H1 (cell line): ENCODE results near the gene SH3RF3. TPM values are rescaled to one million over a fixed set of nuclear protein-coding genes. Genes with fewer than 3 reads are reported as not detected.

Experiments used
- CTCF ChIA-PET: fragments of 300-600 bp; sonication (Branson Sonifier 250); formaldehyde crosslinking; loops from one replicate; lab custom pipeline; 2021; ENCODE audit not compliant: partially characterized antibody; lab: Charles Lee
- POLR2A ChIA-PET: fragments of 300-600 bp; sonication (Branson Sonifier 250); formaldehyde crosslinking; loops from one replicate; lab custom pipeline; 2021; ENCODE audit warnings: inconsistent platforms; ENCODE audit not compliant: partially characterized antibody; lab: Charles Lee
- DNase-seq, 2 experiments: peaks; one replicate each; pipeline versions ENCODE4 v3.0.0 to v3.0.0-alpha.2; 2010 to 2022; ENCODE audit warnings: low spot score in 2 of 2, low read depth in 1 of 2, mixed read lengths in 1 of 2
- FAIRE-seq: peaks from 2 replicates; lab custom pipeline; 2011; peaks lifted over from hg19 to GRCh38; lab: Jason Lieb, UNC
- H2AFZ ChIP-seq: 2 replicates; pipeline ENCODE4 v1.8.1; 2012; ENCODE audit warnings: low read length, inconsistent platforms
- H2AK5ac ChIP-seq: 2 replicates; pipeline ENCODE4 v1.6.1; 2013; ENCODE audit warnings: low read depth, low read length
- H2BK120ac ChIP-seq: replicated peaks from 2 replicates; pipeline ENCODE3; 2013; ENCODE audit warnings: low read depth, low read length, inconsistent platforms
- H2BK12ac ChIP-seq: 2 replicates; pipeline ENCODE4 v1.6.1; 2013; ENCODE audit warnings: low read depth, low read length
- H2BK15ac ChIP-seq: 2 replicates; pipeline ENCODE4 v1.6.1; 2013; ENCODE audit warnings: low read length
- H2BK20ac ChIP-seq: 2 replicates; pipeline ENCODE4 v1.6.1; 2013; ENCODE audit warnings: low read length
- H2BK5ac ChIP-seq: 2 replicates; pipeline ENCODE4 v1.6.1; 2013; ENCODE audit warnings: low read depth, low read length
- H3K14ac ChIP-seq: 2 replicates; pipeline ENCODE4 v1.6.1; 2013; ENCODE audit warnings: inconsistent platforms; ENCODE audit not compliant: insufficient read length
- H3K18ac ChIP-seq: 2 replicates; pipeline ENCODE4 v1.6.1; 2013; ENCODE audit warnings: low read length; ENCODE audit errors: extremely low read depth
- H3K23ac ChIP-seq: 2 replicates; pipeline ENCODE4 v1.6.1; 2013; ENCODE audit warnings: inconsistent platforms; ENCODE audit not compliant: insufficient read length
- H3K23me2 ChIP-seq: 2 replicates; pipeline ENCODE4 v1.6.1; 2013; ENCODE audit warnings: low read depth, low read length
- H3K27ac ChIP-seq: 2 replicates; pipeline ENCODE4 v1.6.1; 2011; ENCODE audit warnings: low read depth, low read length, inconsistent platforms
- H3K27me3 ChIP-seq, 4 experiments: replicated peaks in 1 of 4; 1 replicate in 1 of 4; 2 replicates in 3 of 4; pipeline versions ENCODE4 v1.6.1 to v1.8.1; 2011 to 2013; ENCODE audit warnings: low read length in 3 of 4, mild to moderate bottlenecking in 3 of 4, inconsistent platforms in 2 of 4, mixed read lengths in 2 of 4, moderate library complexity in 1 of 4; ENCODE audit not compliant: control insufficient read depth in 3 of 4, insufficient read depth in 3 of 4; ENCODE audit errors: extremely low read depth in 1 of 4
- H3K36me3 ChIP-seq, 4 experiments: 2 replicates each; pipeline versions ENCODE4 v1.6.1 to v1.8.1; 2011 to 2013; ENCODE audit warnings: mild to moderate bottlenecking in 4 of 4, low read length in 3 of 4, moderate library complexity in 2 of 4, control low read depth in 1 of 4, inconsistent platforms in 1 of 4; ENCODE audit not compliant: insufficient read depth in 4 of 4, control insufficient read depth in 2 of 4
- H3K4ac ChIP-seq: replicated peaks from 2 replicates; pipeline ENCODE3; 2013; ENCODE audit warnings: low read length, low read depth, mixed read lengths, inconsistent platforms; ENCODE audit not compliant: insufficient read length
- H3K4me1 ChIP-seq, 4 experiments: replicated peaks in 1 of 4; 1 replicate in 1 of 4; 2 replicates in 3 of 4; pipeline versions ENCODE4 v1.6.1 to v1.8.1; 2011 to 2013; ENCODE audit warnings: low read length in 3 of 4, inconsistent platforms in 2 of 4, mixed read lengths in 1 of 4; ENCODE audit not compliant: insufficient read depth in 4 of 4, control insufficient read depth in 3 of 4
- H3K4me2 ChIP-seq, 2 experiments: 2 replicates each; pipeline versions ENCODE4 v1.6.1 to v1.8.1; 2011 to 2013; ENCODE audit warnings: low read depth in 2 of 2, low read length in 2 of 2, control low read depth in 1 of 2, inconsistent platforms in 1 of 2, mild to moderate bottlenecking in 1 of 2; ENCODE audit not compliant: insufficient read depth in 1 of 2
- H3K4me3 ChIP-seq, 4 experiments: fragments of 200-600, 300-600 bp in 1 of 4; sonication (generic), shearing (Covaris generic), sonication (Bioruptor Twin) in 1 of 4; 2 replicates each; pipeline versions ENCODE4 v1.5.1 to v1.8.1; 2011 to 2016; ENCODE audit warnings: low read length in 4 of 4, low read depth in 3 of 4, control low read depth in 2 of 4, inconsistent platforms in 2 of 4, mild to moderate bottlenecking in 2 of 4, mixed read lengths in 1 of 4, moderate library complexity in 1 of 4; ENCODE audit not compliant: insufficient read depth in 2 of 4; ENCODE audit errors: extremely low read depth in 1 of 4
- H3K56ac ChIP-seq: replicated peaks from 2 replicates; pipeline ENCODE3; 2013; ENCODE audit warnings: low read depth, mild to moderate bottlenecking, mixed read lengths, low read length, inconsistent platforms; ENCODE audit not compliant: insufficient read length
- H3K79me1 ChIP-seq: 2 replicates; pipeline ENCODE4 v1.6.1; 2013; ENCODE audit warnings: low read depth, low read length, control low read depth
- H3K79me2 ChIP-seq, 2 experiments: 2 replicates each; pipeline versions ENCODE4 v1.6.1 to v1.8.1; 2012 to 2013; ENCODE audit warnings: low read length in 2 of 2, mild to moderate bottlenecking in 2 of 2, inconsistent platforms in 1 of 2; ENCODE audit not compliant: insufficient read depth in 2 of 2, control insufficient read depth in 1 of 2
- H3K9ac ChIP-seq, 4 experiments: replicated peaks in 1 of 4; 1 replicate in 1 of 4; 2 replicates in 3 of 4; pipeline versions ENCODE4 v1.6.1 to v1.8.1; 2011 to 2013; ENCODE audit warnings: low read depth in 3 of 4, low read length in 3 of 4, control low read depth in 2 of 4, mild to moderate bottlenecking in 2 of 4, moderate library complexity in 2 of 4, inconsistent platforms in 1 of 4; ENCODE audit errors: extremely low read depth in 1 of 4
- H3K9me3 ChIP-seq, 2 experiments: 2 replicates each; pipeline versions ENCODE4 v1.6.1 to v1.8.1; 2012 to 2013; ENCODE audit warnings: mild to moderate bottlenecking in 2 of 2, moderate library complexity in 2 of 2, control low read depth in 1 of 2, inconsistent platforms in 1 of 2, low read depth in 1 of 2, low read length in 1 of 2, mixed read lengths in 1 of 2; ENCODE audit not compliant: insufficient read depth in 2 of 2
- H4K20me1 ChIP-seq, 2 experiments: replicated peaks in 1 of 2; 2 replicates each; pipeline versions ENCODE3 to v1.8.1; 2011 to 2013; ENCODE audit warnings: inconsistent platforms in 2 of 2, low read length in 2 of 2, mild to moderate bottlenecking in 1 of 2; ENCODE audit not compliant: insufficient read depth in 2 of 2, control insufficient read depth in 1 of 2
- H4K5ac ChIP-seq: 2 replicates; pipeline ENCODE4 v1.6.1; 2013; ENCODE audit warnings: low read length, low read depth, mixed read lengths, inconsistent platforms; ENCODE audit not compliant: insufficient read length
- H4K8ac ChIP-seq: 2 replicates; pipeline ENCODE4 v1.8.0; 2013; ENCODE audit warnings: mild to moderate bottlenecking, moderate library complexity, low read length, inconsistent platforms; ENCODE audit not compliant: insufficient read depth; ENCODE audit errors: extremely low read depth
- H4K91ac ChIP-seq: replicated peaks from 2 replicates; pipeline ENCODE3; 2013; ENCODE audit warnings: low read length, mixed read lengths, inconsistent platforms; ENCODE audit not compliant: insufficient read length
- POLR2AphosphoS5 ChIP-seq: IDR thresholded peaks from 2 replicates; pipeline ENCODE4 v1.6.1; 2011; ENCODE audit warnings: low read depth, low read length
- TAF1 ChIP-seq: IDR thresholded peaks from 2 replicates; pipeline ENCODE4 v1.6.1; 2011; ENCODE audit warnings: mild to moderate bottlenecking, low read depth, low read length
- WGBS, 2 experiments: shearing (Covaris generic) in 1 of 2; methylation state at CpG; one replicate each; pipeline versions ENCODE4 v1.1.6 to v1.1.7; 2013 to 2015; ENCODE audit warnings: low lambda C conversion rate in 2 of 2, mixed read lengths in 2 of 2, inconsistent platforms in 1 of 2, low coverage in 1 of 2, missing lambda C conversion rate in 1 of 2; ENCODE audit not compliant: insufficient replicate concordance in 2 of 2, insufficient coverage in 1 of 2, insufficient read length in 1 of 2; ENCODE audit errors: extremely low coverage in 1 of 2, missing lambda C conversion rate in 1 of 2; 5-methylcytosine and 5-hydroxymethylcytosine counted together
- polyA plus RNA-seq, 7 experiments: library from polyadenylated mRNA; depleted of rRNA in 3 of 7; stranded (reverse) in 5 of 7; unstranded in 2 of 7; fragments of >200 nt in 5 of 7; fragments of 200-250 nt in 2 of 7; gene quantifications; 1 replicate in 5 of 7; 2 replicates in 1 of 7; 4 replicates in 1 of 7; pipeline versions ENCODE4 v1.2.1 to v1.2.3, GENCODE V29; 2011 to 2013; ENCODE audit warnings: missing spikeins in 2 of 7, mixed read lengths in 2 of 7
- total RNA-seq: library from RNA; stranded (reverse); fragmentation: NEBNext Ultra II Directional; extraction: Animal tissue kit (Norgen Biotek cat#: 25700); gene quantifications from 2 replicates; pipeline ENCODE4 v1.2.1, GENCODE V29; 2021

Gene SH3RF3
- total and polyA plus RNA-seq, 2 of the 8 experiments (the other 6 are each of a cell fraction or from before 2014, with no cell fraction given): 0.11 to 0.65 TPM

GRCh38 chr2:109175350-109175678, 46.3 kb downstream of the SH3RF3 start:
- H3K36me3 ChIP-seq: no peaks in the 10 kb centered on the region
- H3K79me2 ChIP-seq: no peaks in the 10 kb centered on the region
- H4K20me1 ChIP-seq: no peaks in the 10 kb centered on the region
- H2BK5ac ChIP-seq: no peak overlapping the region
- no peak overlapping the region for H2AK5ac ChIP-seq
- no peak overlapping the region for H3K23ac ChIP-seq
- H3K4ac ChIP-seq: no peak overlapping the region
- DNase-seq (no peak), FAIRE-seq (no peak)
- H3K18ac ChIP-seq: no peak overlapping the region
- no peak overlapping the region for H4K91ac ChIP-seq
- no peak overlapping the region for H2AFZ ChIP-seq
- no peaks in the 10 kb centered on the region for H3K79me1 ChIP-seq
- POLR2A ChIA-PET: no interaction called here
- H2BK20ac ChIP-seq: no peak overlapping the region
- no peak overlapping the region for H3K14ac ChIP-seq
- CTCF ChIA-PET: interaction anchor here (0.9 kb wide), 1 partner anchor 22 kb away, joined by 3 read pairs; no protein-coding TSS in a partner anchor
- no peak overlapping the region for H3K56ac ChIP-seq
- H2BK120ac ChIP-seq: no peak overlapping the region
- H2BK15ac ChIP-seq: no peak overlapping the region
- peaks cover 3 to 8% (median 6%) of the 10 kb centered on the region in 4 experiments; a peak in 4 of 7 replicates for H3K4me1 ChIP-seq
- H3K27ac ChIP-seq: no peak overlapping the region
- H3K9ac ChIP-seq: no peak overlapping the region
- H3K4me2 ChIP-seq: no peak overlapping the region
- 93% methylated on average over 3 of the region's 3 CpGs; no CpG with 5 or more reads in 1 of the 2 experiments for WGBS, 2 experiments
- no peaks in the 10 kb centered on the region for H3K27me3 ChIP-seq
- H2BK12ac ChIP-seq: no peak overlapping the region
- no peaks in the 10 kb centered on the region for H3K23me2 ChIP-seq
- H4K8ac ChIP-seq: no peak overlapping the region
- H3K4me3 ChIP-seq: no peak overlapping the region
- H4K5ac ChIP-seq: no peak overlapping the region
- H3K9me3 ChIP-seq: peaks cover 0 to 5% of the 10 kb centered on the region in 2 experiments; a peak in 3 of 4 replicates
- TF ChIP-seq TAF1 (no peak), POLR2AphosphoS5 (no peak)
